HG03469 (cell line): ENCODE data around the gene MMAA.

Experiments used
- ATAC-seq: cut with Tn5 transposase; IDR thresholded peaks from one replicate; pipeline ENCODE4 v1.9.1; 2021; ENCODE audit warnings: mild to moderate bottlenecking, moderate library complexity, moderate number of reproducible peaks; ENCODE audit not compliant: unreplicated experiment

Gene MMAA

DNA sequence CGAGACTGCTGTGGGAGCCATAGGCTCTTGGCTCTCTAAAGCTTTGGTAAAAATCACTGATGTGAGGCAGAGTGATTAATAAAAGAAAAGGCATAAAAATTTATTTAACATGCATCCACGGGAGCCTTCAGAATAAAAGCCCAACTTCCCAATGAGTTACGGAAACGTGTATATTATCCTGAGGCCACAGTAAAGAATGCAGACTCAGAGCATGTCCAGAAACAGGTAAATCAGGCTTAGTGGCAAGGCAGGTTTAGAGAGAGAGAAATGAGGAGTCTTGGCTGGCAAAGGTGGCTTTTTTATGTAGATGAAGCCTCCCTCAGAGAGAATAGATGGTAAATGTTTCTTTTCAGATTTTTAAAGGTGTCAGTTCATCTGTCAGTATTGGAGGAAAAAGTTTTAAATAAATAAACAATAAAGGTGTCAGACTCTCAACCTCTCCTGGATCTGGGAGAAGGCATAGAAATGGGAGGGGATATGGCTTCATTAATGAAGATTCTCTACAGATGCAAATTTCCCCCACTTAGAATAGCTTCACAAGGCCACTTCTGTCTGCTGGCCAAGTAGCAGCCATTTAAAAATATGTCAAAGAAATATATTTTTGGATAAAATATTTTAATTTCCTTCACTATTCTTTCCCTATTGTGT is 84.8 kb downstream of the MMAA start:
- no peak for ATAC-seq

- no peak for ATAC-seq
These were observed 90.2 kb downstream of the MMAA start for GRCh38 chr4:145709336-145709735.
